ENCODE results near the gene PDE3B. TPM values are rescaled to one million over a fixed set of nuclear protein-coding genes. Genes with fewer than 3 reads are reported as not detected.
A peak's percentile ranks its signal among the peaks of the same experiment; 100 is the strongest.

Gene PDE3B
- polyA plus RNA-seq, 3 donors, result 4.0 to 6.0 (median 5.2) TPM

- peaks cover 24 to 40% of the 10 kb centered on the region in 2 donors for H3K4me1 ChIP-seq (ENCODE audit: control insufficient read depth in 1 of 2, insufficient read depth in 2 of 2, low read length in 2 of 2)
Observed at GRCh38 chr11:14636119-14636518, 7.5 kb upstream of the PDE3B start.

GRCh38 chr11:14637868-14638409 lies 5.7 kb upstream of the PDE3B start:
- DNase-seq, result no peak
- Histone ChIP-seq H3K79me2 (ENCODE audit: insufficient read depth, low read length) (peaks cover 20% of the 10 kb centered on the region), H2AFZ (ENCODE audit: insufficient read depth, low read depth, low read length, poor library complexity, severe bottlenecking) (no peak overlapping the region), H3K4me1 (ENCODE audit: control insufficient read depth in 1 of 2, insufficient read depth in 2 of 2, low read length in 2 of 2) (peaks cover 31 to 46% of the 10 kb centered on the region in 2 donors), H3K27ac (ENCODE audit: low read depth in 1 of 2, low read length in 2 of 2) (no peak overlapping the region), H3K27me3 (ENCODE audit: control insufficient read depth in 2 of 2, insufficient read depth in 2 of 2, low read length in 2 of 2) (no peaks in the 10 kb centered on the region), H3K4me3 (replicated peaks in 1 of 3; ENCODE audit: low read depth in 2 of 3, low read length in 3 of 3) (no peak overlapping the region), H3K4me2 (replicated peaks; ENCODE audit: extremely low read depth, low read length, poor library complexity, severe bottlenecking) (no peak overlapping the region), H3K9me3 (replicated peaks in 1 of 2; ENCODE audit: control insufficient read depth in 1 of 2, insufficient read depth in 1 of 2, low read length in 2 of 2) (no peaks in the 10 kb centered on the region), H3K36me3 (replicated peaks in 1 of 2; ENCODE audit: control insufficient read depth in 1 of 2, insufficient read depth in 2 of 2, low read length in 2 of 2) (no peaks in the 10 kb centered on the region), H3K9ac (ENCODE audit: insufficient read depth, low read length, poor library complexity, severe bottlenecking) (no peak overlapping the region), H4K20me1 (ENCODE audit: insufficient read depth, low read length) (no peaks in the 10 kb centered on the region)
- Mint-ChIP-seq H3K4me3 (no peak overlapping the region), H3K27me3 (ENCODE audit: low read depth in 3 of 3) (peaks cover 0 to 4% (median 2%) of the 10 kb centered on the region in 3 donors), H3K27ac (no peak overlapping the region), H3K36me3 (peaks cover 0 to 3% of the 10 kb centered on the region in 2 donors), H3K9me3 (peaks cover 0 to 2% (median 0%) of the 10 kb centered on the region in 7 donors), H3K4me1 (peaks cover 54% of the 10 kb centered on the region)
- intact Hi-C loops (cut with micrococcal nuclease), result loop anchor here in 1 of 2 donors (5.0 kb wide), 1 partner anchor 116 kb away; the partner anchor contains the start of gene PSMA1
- WGBS (ENCODE audit: insufficient coverage), result 100% methylated on average over 1 of the region's 5 CpGs
- no peak for TF ChIP-seq CTCF (IDR thresholded peaks at IDR 0.05)

More at GRCh38 chr11:14636119-14636518, 7.5 kb upstream of the PDE3B start:
- no peak overlapping the region for H2AFZ ChIP-seq (ENCODE audit: insufficient read depth, low read depth, low read length, poor library complexity, severe bottlenecking)
- peak; percentile 74 to 88 (median 82) for DNase-seq
- Mint-ChIP-seq H3K36me3 (peaks cover 0 to under 1% of the 10 kb centered on the region in 2 donors), H3K4me3 (peak overlapping the region in 1 of 2 donors; percentile 66), H3K27ac (peak overlapping the region; percentile 85 to 95 (median 91)), H3K27me3 (ENCODE audit: low read depth in 3 of 3) (peaks cover 0 to 4% (median 2%) of the 10 kb centered on the region in 3 donors), H3K4me1 (peaks cover 47% of the 10 kb centered on the region), H3K9me3 (peaks cover 0 to 4% (median under 1%) of the 10 kb centered on the region in 7 donors)
- TF ChIP-seq CTCF (IDR thresholded peaks at IDR 0.05), result no peak
- H3K9me3 ChIP-seq (replicated peaks in 1 of 2; ENCODE audit: control insufficient read depth in 1 of 2, insufficient read depth in 1 of 2, low read length in 2 of 2), result no peaks in the 10 kb centered on the region
- H3K36me3 ChIP-seq (replicated peaks in 1 of 2; ENCODE audit: control insufficient read depth in 1 of 2, insufficient read depth in 2 of 2, low read length in 2 of 2), result no peaks in the 10 kb centered on the region
- no peaks in the 10 kb centered on the region for H4K20me1 ChIP-seq (ENCODE audit: insufficient read depth, low read length)
- H3K27ac ChIP-seq (ENCODE audit: low read depth in 1 of 2, low read length in 2 of 2), result peak overlapping the region in 1 of 2 donors; percentile 84
- H3K27me3 ChIP-seq (ENCODE audit: control insufficient read depth in 2 of 2, insufficient read depth in 2 of 2, low read length in 2 of 2), result no peaks in the 10 kb centered on the region
- peak overlapping the region; percentile 11 for H3K9ac ChIP-seq (ENCODE audit: insufficient read depth, low read length, poor library complexity, severe bottlenecking)
- intact Hi-C loops (cut with micrococcal nuclease), result loop anchor here in 1 of 2 donors (5.0 kb wide), 1 partner anchor 114 kb away; the partner anchor contains the start of gene PSMA1
- H3K79me2 ChIP-seq (ENCODE audit: insufficient read depth, low read length), result peaks cover 7% of the 10 kb centered on the region
- no CpG with 5 or more reads among the region's 1 CpG for WGBS (ENCODE audit: insufficient coverage)
- peak overlapping the region; percentile 61 for H3K4me2 ChIP-seq (replicated peaks; ENCODE audit: extremely low read depth, low read length, poor library complexity, severe bottlenecking)
- H3K4me3 ChIP-seq (replicated peaks in 1 of 3; ENCODE audit: low read depth in 2 of 3, low read length in 3 of 3), result peak overlapping the region in 1 of 3 experiments; percentile 42

Measured in CD14-positive monocyte (primary cell).